GM10847 (cell line): ENCODE data around the gene GLRA3.

Source experiments
- POLR2A ChIP-seq: IDR thresholded peaks from 2 replicates; pipeline ENCODE4 v1.6.1; 2011; ENCODE audit not compliant: insufficient read length; ENCODE audit errors: extremely low read depth

Gene GLRA3

DNA sequence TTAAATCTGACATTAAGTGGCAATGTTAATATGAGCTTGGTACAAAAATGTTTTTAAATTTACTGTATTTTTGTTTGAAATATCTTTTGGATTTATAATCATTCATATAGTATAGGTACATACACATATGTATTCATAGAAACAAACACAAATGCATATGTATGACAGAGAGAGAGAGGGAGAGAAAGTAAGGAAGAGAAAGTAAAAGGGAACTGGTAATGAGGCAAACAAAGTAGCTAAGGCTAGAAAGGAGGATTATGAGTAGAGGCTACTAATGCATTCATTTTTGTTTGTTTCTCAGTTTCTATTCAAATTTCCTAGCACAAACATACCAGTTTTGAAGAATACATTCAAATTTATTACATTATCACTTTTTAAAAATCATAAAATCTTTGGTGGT lies 132.4 kb downstream of the GLRA3 start:
- TF ChIP-seq POLR2A = no peak

DNA sequence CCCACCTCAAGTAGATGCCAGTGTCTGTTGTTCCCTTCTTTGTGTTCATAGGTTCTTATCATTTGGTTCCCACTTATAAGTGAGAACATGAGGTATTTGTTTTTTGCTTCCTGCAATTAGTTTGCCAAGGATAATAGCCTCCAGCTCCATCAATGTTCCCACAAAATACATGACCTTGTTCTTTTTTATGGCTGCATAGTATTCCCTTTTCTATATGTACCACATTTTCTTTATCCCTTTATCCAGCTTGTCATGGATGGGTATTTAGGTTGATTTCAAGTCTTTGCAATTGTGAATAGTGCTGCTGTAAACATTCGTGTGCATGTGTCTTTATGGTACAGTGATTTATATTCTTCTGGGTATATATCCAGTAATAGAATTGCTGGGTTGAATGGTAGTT lies 138.4 kb downstream of the GLRA3 start:
- TF ChIP-seq POLR2A = no peak

DNA sequence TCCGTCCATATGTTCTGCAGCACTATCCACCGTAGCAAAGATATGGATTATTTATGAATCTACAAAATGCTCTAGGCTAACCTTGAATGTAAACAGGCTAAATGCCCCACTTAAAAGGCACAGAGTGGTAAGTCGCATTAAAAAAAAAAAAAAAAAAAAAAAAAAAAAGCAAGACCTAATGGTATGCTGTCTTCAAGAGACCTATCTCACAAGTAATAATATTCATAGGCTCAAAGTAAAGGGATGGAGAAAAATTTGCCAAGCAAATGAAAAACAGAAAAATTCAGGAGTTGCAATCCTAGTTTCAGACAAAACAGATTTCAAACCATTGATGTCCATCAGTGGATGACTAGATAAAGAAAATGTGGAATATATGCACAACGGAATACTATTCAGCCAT lies 139.4 kb downstream of the GLRA3 start:
- TF ChIP-seq POLR2A = no peak

DNA sequence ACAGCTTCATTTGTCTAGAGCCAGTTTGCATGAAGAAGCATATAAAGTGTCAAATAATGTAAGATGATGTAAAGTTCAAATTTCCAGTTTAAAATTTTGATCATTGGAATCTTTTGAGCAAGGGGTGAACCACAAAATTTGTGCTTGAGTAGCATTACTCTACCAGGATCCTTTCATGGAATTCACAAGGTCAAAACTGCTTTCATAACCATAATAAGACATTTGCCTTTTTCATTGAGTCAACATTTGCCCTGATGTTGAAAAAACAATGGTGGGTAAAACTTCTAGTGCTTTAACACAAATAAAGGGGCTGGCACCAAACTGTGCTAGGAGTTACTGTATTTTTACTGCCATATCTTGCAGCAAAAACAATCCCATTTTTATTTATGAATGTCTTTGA lies 142.2 kb downstream of the GLRA3 start:
- no peak for TF ChIP-seq POLR2A

DNA sequence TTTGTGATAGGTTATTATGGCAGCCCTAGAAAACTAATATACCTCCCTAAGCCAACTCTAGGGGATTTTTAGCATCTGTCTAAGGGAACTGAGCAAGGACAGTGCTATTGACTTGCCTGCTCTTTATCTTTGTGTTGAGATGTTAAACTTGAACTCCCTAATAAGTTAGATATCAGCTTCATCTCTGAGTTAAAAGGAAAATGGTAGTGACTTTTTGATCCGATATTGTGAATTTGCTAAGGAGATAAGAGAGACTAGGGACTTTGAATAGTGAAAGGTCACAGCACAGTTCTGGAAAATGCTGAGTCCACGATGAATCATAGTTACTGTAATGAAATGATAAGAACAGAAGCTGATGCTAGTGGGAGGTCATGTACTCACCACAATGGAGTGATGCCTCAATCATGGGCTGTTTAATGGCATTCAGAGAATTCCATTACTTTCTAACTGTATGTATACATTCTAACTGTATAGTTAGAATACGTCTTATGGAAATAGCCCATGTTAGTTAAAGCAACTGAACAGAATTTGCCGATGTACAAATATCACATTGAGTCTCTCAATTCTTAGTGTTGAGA lies 147.2 kb downstream of the GLRA3 start:
- no peak for TF ChIP-seq POLR2A

DNA sequence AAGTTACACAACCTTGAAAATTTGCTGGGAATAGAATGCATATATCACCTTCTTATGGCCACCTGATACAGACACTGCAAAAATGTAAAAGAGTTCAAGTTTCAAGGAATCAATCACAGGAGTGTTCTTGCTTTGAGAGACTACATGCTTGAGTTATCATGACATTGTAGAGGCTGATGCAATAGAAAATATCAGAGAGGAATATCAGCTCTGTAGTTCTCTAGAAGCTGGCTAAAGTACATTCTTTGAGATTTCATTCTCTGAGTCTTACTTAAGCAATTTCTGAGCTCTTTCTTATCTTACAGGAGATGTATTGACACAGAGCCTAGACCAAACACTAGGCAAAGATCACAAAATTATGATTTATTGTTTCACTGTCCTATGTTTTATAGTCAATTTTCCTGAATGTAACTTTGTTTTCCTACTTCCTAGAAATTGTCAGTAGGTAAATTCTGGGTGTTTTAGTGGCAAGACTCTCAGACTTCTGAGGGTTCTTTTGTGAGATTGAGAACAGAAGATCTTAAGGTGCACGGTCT lies 154.7 kb downstream of the GLRA3 start:
- no peak for TF ChIP-seq POLR2A

DNA sequence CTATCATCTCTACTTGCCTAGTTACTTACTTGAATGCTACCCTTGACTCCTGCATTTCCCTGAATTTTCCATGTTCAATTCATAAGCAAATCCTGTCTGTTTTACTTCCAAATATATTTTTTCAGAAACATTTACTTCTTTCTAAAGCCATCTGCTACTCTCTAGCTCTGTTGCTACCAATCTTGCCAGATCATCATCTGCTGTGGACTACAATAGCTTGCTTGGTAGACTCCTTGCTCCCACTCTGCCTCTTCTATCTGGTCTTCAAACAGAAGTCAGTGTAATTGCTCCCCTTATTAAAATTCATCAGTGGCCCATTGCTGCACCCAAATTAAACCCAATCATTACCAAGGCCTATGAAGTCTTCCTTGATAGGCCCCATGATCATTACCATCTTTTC lies 155.2 kb downstream of the GLRA3 start:
- no peak for TF ChIP-seq POLR2A

DNA sequence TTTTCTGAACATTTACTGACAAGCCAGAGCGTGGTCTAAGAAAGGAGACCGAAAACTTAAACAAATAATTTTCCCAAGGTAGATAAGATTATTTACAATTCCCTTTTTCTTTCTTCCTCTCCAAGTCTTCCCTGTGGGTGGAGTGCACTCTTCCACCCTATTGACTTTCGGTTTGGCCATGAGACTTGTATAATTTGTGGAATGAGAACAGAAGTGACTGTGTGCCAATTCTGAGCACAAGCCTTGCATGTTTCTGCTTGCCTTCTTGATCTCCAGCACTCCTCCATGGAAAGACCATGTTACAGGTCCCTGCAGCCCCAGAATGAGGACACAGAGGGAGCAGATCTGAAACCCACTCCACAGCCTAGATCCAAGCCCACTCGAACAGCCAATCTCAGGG lies 156.8 kb downstream of the GLRA3 start:
- TF ChIP-seq POLR2A = no peak

DNA sequence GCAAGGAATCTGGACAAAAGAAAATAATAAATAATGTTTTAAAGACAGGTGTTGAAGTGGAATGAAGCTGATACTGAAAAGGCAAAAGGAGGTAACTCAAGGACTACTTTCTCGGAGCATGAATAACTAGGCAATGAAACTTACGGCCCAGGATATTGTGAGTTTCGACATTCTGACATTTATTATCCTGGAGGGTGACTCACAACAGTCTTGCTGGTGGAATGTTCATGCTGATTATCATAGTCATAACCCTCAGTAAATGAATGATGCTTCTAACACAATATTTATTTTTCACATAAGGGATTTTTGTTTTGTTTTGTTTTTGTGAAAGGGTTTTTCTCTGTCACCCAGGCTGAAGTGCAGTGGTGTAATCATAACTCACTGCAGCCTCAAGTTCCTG lies 159.8 kb downstream of the GLRA3 start:
- TF ChIP-seq POLR2A = no peak

DNA sequence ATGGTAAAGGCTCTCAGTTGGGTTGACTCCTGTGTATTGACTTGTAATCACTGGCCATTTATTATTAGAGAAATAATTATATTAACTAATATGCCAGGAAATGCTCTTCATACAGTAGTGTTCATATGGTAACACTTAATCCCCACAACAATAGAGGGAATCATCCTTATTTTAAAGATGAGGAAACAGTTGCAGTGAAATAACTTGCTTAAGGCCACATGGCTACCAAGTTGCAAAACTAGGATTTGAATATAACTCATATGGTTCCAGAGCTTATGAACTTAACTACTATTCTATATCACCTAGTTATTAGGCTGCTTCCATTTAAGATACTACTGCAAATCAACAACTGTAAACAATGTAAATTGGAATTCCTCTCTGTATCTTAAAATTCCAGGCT lies 163.2 kb downstream of the GLRA3 start:
- TF ChIP-seq POLR2A = no peak

DNA sequence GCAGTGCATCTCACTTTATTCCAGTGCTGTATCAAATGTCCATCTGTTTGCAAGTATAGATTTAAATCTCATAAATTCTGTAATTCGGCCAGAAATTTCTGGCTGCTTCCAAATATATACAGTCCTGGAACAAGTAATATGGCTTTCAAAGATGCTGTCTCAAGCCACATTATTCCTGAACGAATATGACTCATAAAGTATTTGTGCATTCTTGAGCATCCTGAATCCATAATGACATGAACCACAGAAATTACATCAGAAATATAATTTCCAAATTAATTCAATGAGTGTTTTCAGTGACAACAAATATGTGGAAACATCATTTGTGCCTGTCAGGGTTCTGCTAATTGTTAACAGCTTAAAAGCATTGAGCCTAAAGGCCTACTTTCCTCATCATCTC lies 165.8 kb downstream of the GLRA3 start:
- no peak for TF ChIP-seq POLR2A

DNA sequence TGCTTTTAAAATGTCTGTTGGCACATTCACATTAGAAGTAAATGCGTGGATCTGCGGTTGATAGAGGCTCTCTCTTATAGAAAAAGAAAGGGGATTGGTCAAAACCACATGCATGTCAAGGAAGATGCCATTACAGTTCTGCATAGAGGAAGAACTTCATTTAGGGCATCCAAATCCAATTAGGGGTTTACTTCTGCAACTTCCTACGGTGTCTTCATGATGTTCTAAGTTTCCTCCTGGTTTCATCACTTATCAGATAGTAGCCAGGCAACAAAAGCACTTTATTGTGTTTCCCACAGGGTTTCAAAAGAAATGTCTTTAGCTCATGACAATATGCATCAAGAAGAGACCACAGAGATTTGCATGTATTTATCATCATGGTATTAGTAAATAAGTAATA lies 170.8 kb downstream of the GLRA3 start:
- no peak for TF ChIP-seq POLR2A

DNA sequence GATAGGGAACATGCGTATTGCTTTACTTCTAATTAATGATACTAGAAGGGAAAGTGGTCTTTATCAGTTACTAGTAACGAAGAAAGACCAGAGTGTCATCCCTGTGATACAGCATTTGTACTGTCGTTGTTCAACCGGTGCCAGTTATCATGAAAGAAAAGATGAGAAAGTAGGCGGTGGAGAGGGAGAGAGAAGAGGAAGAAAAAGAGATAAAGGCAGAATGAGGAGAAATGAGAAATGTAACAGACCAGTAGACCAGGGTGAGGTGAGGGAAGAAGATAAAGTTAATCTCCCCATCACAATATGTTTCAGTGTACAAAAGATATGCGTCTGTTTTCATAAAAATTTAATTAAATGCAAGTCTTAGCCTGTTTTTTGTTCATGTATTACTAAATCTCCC lies 171.6 kb downstream of the GLRA3 start:
- no peak for TF ChIP-seq POLR2A

DNA sequence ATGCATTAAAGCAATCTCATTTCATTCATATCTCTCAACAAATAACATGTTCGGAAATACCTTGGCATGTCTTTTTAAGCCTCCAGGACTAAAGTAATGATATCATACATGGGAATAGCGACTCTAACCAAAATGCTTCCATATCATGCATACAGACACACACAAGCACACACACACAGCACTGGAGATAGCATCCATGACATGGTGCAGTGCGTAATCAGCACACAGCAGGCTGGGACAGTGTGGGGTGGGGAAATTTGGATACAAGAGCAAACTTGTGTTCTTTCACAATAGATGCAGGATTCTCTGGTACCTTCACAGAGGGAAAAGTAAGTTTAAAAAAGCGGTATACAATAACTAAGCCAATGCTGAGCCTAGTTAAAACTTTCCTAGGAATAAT lies 174.4 kb downstream of the GLRA3 start:
- TF ChIP-seq POLR2A = no peak

DNA sequence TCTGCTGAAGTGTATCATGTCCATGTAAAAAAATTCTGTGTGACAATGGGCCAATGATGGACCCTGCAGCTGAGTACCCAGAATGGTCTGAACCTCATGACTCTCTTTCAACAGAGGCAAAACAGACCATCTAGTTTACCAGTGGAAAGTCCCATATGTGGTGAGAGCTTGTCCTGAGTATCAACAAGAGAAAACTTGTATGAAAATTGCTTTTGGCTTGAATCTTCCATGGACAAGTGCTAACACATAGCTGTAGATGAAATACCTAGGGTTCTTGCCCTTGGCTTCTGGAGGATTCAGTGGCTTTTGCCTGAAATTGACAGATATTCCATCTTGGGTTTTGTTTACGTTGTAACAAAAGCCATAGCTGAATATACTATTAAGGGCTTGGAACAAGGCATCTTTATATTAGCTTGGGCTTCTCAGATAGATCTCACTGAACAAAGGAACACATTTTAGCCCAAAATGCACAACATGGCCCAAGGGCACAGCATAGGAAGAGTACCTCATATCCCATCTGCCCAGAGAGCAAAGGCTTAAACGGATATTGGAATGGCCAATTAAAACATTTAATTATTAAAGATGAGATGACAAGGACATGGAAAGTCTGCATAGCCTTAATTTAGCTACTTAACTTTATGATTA lies 178.2 kb downstream of the GLRA3 start:
- no peak for TF ChIP-seq POLR2A

DNA sequence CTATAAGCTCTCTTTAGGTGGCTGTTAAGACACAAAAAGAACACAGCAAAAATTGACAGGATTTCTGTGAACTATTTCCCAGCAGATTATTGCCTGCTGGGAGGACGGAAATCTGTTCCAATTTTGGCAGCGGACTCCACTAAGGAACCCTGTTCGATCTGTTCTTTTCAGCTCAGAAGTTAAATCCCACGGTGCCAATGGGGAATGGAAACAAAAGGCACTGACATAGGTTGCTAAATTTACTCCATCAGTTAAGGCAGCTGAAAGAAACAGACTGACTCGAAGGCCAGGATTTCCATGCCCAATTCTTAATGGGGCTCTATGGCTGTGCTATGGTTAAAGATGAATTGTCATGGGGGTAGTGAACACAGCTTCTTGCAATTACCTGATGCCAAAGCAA lies 180.2 kb downstream of the GLRA3 start:
- no peak for TF ChIP-seq POLR2A

DNA sequence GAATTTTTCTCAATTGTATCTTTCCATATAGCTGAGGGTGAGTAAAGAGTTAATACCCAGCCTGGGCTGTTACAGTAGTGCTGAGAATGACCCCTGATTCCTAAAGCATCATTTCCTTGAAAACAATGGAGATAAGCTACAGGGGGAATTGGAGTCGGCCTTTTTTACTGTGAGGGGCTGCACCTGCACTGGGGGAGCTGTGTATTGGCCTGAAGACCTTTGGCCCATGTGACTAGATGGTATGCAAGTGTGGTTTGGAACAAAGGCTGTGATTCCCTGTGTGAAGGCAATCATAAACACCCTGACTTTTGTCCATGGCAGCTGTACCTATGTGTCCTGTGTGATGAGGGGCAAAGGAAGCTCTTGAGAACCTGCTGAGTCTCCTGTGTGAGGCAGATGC lies 182.7 kb downstream of the GLRA3 start:
- TF ChIP-seq POLR2A = no peak
